Measurements from ENCODE around the gene CAMTA1.

CAMTA1 gene

GRCh38 chr1:7613106-7613850, 828.0 kb downstream of the CAMTA1 start:
- no peak overlapping the region for H3K27ac ChIP-seq (ENCODE audit: low read depth, low read length, severe bottlenecking)
- no peak overlapping the region for H3K4me3 ChIP-seq (ENCODE audit: extremely low read depth, insufficient read depth, low read length, poor library complexity, severe bottlenecking)
- H3K4me1 ChIP-seq (ENCODE audit: control insufficient read depth, insufficient read depth, low read length, poor library complexity, severe bottlenecking) = peaks cover 22% of the 10 kb centered on the region
- H3K36me3 ChIP-seq (ENCODE audit: control insufficient read depth, insufficient read depth, low read length) = no peaks in the 10 kb centered on the region
- WGBS, 2 experiments (ENCODE audit: insufficient coverage in 2 of 2) = 83 to 86% methylated on average over 8 to 18 of the region's 18 CpGs
- no peaks in the 10 kb centered on the region for H3K9me3 ChIP-seq (ENCODE audit: control insufficient read depth, low read length)

GRCh38 chr1:7613851-7614205, 828.6 kb downstream of the CAMTA1 start:
- 94 to 97% methylated on average over 2 to 3 of the region's 4 CpGs for WGBS, 2 experiments (ENCODE audit: insufficient coverage in 2 of 2)
- no peaks in the 10 kb centered on the region for H3K36me3 ChIP-seq (ENCODE audit: control insufficient read depth, insufficient read depth, low read length)
- H3K4me1 ChIP-seq (ENCODE audit: control insufficient read depth, insufficient read depth, low read length, poor library complexity, severe bottlenecking) = peaks cover 17% of the 10 kb centered on the region
- no peak overlapping the region for H3K27ac ChIP-seq (ENCODE audit: low read depth, low read length, severe bottlenecking)
- H3K9me3 ChIP-seq (ENCODE audit: control insufficient read depth, low read length) = no peaks in the 10 kb centered on the region
- H3K4me3 ChIP-seq (ENCODE audit: extremely low read depth, insufficient read depth, low read length, poor library complexity, severe bottlenecking) = no peak overlapping the region

- H3K9me3 ChIP-seq (ENCODE audit: control insufficient read depth, low read length) = no peaks in the 10 kb centered on the region
- no peak overlapping the region for H3K27ac ChIP-seq (ENCODE audit: low read depth, low read length, severe bottlenecking)
- peaks cover 10% of the 10 kb centered on the region for H3K4me1 ChIP-seq (ENCODE audit: control insufficient read depth, insufficient read depth, low read length, poor library complexity, severe bottlenecking)
- WGBS, 2 experiments (ENCODE audit: insufficient coverage in 2 of 2) = 75 to 90% methylated on average over 1 to 7 of the region's 9 CpGs
- no peak overlapping the region for H3K4me3 ChIP-seq (ENCODE audit: extremely low read depth, insufficient read depth, low read length, poor library complexity, severe bottlenecking)
- H3K36me3 ChIP-seq (ENCODE audit: control insufficient read depth, insufficient read depth, low read length) = no peaks in the 10 kb centered on the region
Measured at GRCh38 chr1:7614576-7615074, 829.4 kb downstream of the CAMTA1 start.

DNA sequence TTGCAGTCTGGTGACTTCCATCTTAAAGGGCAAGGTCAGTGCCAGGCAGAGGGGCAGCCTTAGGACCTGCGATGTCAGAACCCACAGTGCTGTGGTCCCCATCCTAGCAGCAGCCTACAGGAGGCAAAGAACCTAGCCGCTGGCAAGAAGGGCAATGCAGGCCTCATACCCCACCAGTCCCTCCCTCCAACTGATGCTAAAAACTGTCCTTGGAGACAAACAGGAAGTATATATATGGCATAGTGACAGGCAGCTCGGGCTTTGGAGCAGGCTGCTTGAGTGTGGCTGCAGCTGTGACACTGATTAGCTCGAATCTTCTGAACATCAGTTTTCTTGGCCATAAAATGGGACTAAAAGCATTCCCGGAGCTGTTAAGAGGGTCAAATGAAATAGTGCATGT, 829.9 kb downstream of the CAMTA1 start:
- H3K4me3 ChIP-seq (ENCODE audit: extremely low read depth, insufficient read depth, low read length, poor library complexity, severe bottlenecking) = no peak overlapping the region
- H3K4me1 ChIP-seq (ENCODE audit: control insufficient read depth, insufficient read depth, low read length, poor library complexity, severe bottlenecking) = peaks cover 5% of the 10 kb centered on the region
- WGBS, 2 experiments (ENCODE audit: insufficient coverage in 2 of 2) = 88 to 91% methylated on average over 3 to 4 of the region's 5 CpGs
- H3K36me3 ChIP-seq (ENCODE audit: control insufficient read depth, insufficient read depth, low read length) = no peaks in the 10 kb centered on the region
- no peak overlapping the region for H3K27ac ChIP-seq (ENCODE audit: low read depth, low read length, severe bottlenecking)
- no peaks in the 10 kb centered on the region for H3K9me3 ChIP-seq (ENCODE audit: control insufficient read depth, low read length)

DNA sequence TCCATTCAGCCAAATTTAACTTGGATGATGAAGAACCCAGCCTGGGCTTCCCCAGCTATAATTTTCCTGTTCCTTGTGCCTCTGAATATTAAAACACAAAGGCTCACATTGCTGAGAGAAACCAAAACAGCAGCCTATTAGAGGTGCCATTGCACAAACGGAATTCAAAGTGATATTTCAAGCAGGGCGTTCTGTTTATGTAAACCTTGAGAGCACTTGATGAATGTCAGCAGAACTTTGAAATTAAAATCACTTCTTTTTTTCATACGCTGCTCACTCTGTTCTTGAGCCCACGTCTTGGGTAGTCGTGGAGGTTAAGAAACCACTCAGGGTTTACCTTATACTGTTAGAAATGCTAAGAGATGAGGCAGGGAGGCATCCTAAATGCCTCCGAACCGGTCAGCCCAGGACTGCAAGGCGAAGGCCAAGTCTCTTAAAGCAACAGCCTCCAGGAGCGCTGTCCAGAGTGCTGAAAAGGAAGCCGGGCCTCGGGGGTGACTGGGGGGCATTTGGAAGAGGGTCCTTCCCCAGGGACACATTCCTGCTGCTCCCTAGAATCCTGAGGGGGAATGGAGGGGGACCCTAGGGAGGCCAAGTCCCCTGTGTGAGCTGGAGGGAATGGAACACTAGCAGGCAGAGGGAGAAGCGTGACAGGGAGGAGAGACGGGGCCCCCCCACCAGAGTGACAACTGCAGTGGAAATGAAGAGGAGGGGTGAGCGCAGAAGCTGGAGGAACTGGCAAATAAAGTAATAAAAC, 831.0 kb downstream of the CAMTA1 start:
- WGBS, 2 experiments (ENCODE audit: insufficient coverage in 2 of 2) = 46 to 48% methylated on average over 12 of the region's 14 CpGs
- Histone ChIP-seq H3K9me3 (ENCODE audit: control insufficient read depth, low read length) (no peaks in the 10 kb centered on the region), H3K4me1 (ENCODE audit: control insufficient read depth, insufficient read depth, low read length, poor library complexity, severe bottlenecking) (no peaks in the 10 kb centered on the region), H3K36me3 (ENCODE audit: control insufficient read depth, insufficient read depth, low read length) (no peaks in the 10 kb centered on the region), H3K4me3 (ENCODE audit: extremely low read depth, insufficient read depth, low read length, poor library complexity, severe bottlenecking) (no peak overlapping the region), H3K27ac (ENCODE audit: low read depth, low read length, severe bottlenecking) (no peak overlapping the region)

- Histone ChIP-seq H3K4me3 (ENCODE audit: extremely low read depth, insufficient read depth, low read length, poor library complexity, severe bottlenecking) (no peak overlapping the region), H3K4me1 (ENCODE audit: control insufficient read depth, insufficient read depth, low read length, poor library complexity, severe bottlenecking) (no peaks in the 10 kb centered on the region), H3K27ac (ENCODE audit: low read depth, low read length, severe bottlenecking) (no peak overlapping the region), H3K9me3 (ENCODE audit: control insufficient read depth, low read length) (no peaks in the 10 kb centered on the region), H3K36me3 (ENCODE audit: control insufficient read depth, insufficient read depth, low read length) (no peaks in the 10 kb centered on the region)
- 65 to 74% methylated on average over 9 to 10 of the region's 10 CpGs for WGBS, 2 experiments (ENCODE audit: insufficient coverage in 2 of 2)
Measured at GRCh38 chr1:7616953-7617352, 831.7 kb downstream of the CAMTA1 start.

- 74 to 90% methylated on average over 1 to 2 of the region's 3 CpGs for WGBS, 2 experiments (ENCODE audit: insufficient coverage in 2 of 2)
- Histone ChIP-seq H3K27ac (ENCODE audit: low read depth, low read length, severe bottlenecking) (no peak overlapping the region), H3K9me3 (ENCODE audit: control insufficient read depth, low read length) (no peaks in the 10 kb centered on the region), H3K4me1 (ENCODE audit: control insufficient read depth, insufficient read depth, low read length, poor library complexity, severe bottlenecking) (no peaks in the 10 kb centered on the region), H3K4me3 (ENCODE audit: extremely low read depth, insufficient read depth, low read length, poor library complexity, severe bottlenecking) (no peak overlapping the region), H3K36me3 (ENCODE audit: control insufficient read depth, insufficient read depth, low read length) (no peaks in the 10 kb centered on the region)
Measured at GRCh38 chr1:7617826-7618225, 832.6 kb downstream of the CAMTA1 start.

DNA sequence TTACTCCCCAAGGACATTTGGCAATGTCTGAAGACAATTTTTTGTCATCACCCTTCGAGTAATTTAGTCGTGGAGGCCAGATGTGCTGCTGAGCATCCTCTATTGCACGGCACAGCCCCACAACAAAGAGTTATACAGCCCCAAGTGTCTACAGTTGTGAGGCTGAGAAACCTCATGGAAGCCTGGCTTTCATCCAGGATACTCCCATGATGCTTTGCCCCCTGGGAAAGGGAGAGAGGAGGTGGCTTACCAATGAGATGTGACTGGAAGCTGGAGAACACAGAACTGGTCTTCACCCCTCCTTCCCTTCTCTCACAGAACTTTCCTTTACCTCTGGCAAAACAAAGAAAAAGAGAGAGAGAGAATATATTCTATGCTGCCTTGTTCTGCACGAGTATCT, 834.9 kb downstream of the CAMTA1 start:
- Histone ChIP-seq H3K4me1 (ENCODE audit: control insufficient read depth, insufficient read depth, low read length, poor library complexity, severe bottlenecking) (no peaks in the 10 kb centered on the region), H3K4me3 (ENCODE audit: extremely low read depth, insufficient read depth, low read length, poor library complexity, severe bottlenecking) (no peak overlapping the region), H3K9me3 (ENCODE audit: control insufficient read depth, low read length) (no peaks in the 10 kb centered on the region), H3K27ac (ENCODE audit: low read depth, low read length, severe bottlenecking) (no peak overlapping the region), H3K36me3 (ENCODE audit: control insufficient read depth, insufficient read depth, low read length) (no peaks in the 10 kb centered on the region)
- 85 to 86% methylated on average over 4 of the region's 4 CpGs for WGBS, 2 experiments (ENCODE audit: insufficient coverage in 2 of 2)

DNA sequence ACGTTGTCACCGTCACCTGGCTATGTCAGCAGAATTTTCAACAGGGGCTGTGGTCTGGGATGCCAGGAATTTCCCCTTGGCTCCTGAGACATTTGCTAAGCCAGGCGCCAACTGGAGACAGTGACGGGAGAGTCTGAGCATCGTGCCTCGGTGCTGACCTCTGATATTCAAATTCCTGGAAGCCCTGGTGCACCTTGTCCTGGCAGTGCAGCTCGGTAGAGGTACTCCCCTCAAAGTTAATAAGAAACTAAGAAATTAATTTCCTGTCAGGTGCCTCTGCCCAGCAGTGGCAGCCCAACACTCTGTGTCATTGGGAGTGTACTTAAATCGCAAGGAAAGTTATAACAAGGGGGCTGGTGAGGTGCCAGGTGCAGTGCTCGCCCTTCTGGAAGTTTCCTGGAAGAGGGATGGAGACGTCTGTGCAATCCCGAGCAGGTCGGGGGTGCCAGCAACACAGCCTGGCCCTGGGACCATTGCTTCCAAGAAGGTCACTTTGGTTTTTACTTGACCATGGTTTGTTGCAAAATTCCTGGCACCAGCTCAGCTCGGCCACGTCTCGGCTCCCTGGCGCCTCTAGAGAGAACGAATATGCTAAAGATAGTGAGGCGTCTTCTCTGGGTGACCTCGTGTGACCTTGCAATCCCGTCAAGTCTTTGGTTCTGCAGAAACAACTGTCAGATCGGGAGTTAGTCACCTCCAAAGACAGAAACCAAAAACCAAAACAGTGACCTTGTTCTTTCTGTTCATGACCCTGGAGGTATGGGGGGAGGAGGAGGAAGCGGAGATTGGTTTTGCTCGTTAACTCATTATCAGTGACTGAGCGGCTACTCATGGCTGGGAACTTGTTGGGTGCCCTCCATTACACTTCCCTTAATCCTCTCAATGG, 836.3 kb downstream of the CAMTA1 start:
- 75 to 78% methylated on average over 19 to 21 of the region's 24 CpGs for WGBS, 2 experiments (ENCODE audit: insufficient coverage in 2 of 2)
- Histone ChIP-seq H3K9me3 (ENCODE audit: control insufficient read depth, low read length) (no peaks in the 10 kb centered on the region), H3K36me3 (ENCODE audit: control insufficient read depth, insufficient read depth, low read length) (no peaks in the 10 kb centered on the region), H3K27ac (ENCODE audit: low read depth, low read length, severe bottlenecking) (no peak overlapping the region), H3K4me1 (ENCODE audit: control insufficient read depth, insufficient read depth, low read length, poor library complexity, severe bottlenecking) (no peaks in the 10 kb centered on the region), H3K4me3 (ENCODE audit: extremely low read depth, insufficient read depth, low read length, poor library complexity, severe bottlenecking) (no peak overlapping the region)

DNA sequence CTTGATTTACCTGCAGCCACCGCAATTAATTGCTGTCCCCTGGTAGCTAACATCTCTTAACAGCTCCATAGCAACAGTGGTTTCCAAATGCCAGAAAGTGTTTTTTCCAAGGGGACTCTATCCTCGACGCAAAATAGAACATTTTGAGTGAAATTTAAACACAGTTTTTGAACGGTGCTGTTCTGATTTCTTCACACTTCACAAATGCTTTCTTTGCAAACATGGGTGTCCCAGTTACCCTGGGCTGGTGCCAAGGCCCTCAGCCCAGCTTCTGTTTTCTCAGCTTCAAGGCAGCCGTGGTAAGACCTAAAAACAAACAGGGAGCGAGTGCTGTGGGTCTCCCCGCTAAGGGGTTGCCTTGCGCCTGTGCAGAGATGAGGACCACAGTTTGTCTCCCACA, 838.6 kb downstream of the CAMTA1 start:
- H3K27ac ChIP-seq (ENCODE audit: low read depth, low read length, severe bottlenecking) = no peak overlapping the region
- WGBS, 2 experiments (ENCODE audit: insufficient coverage in 2 of 2) = 91 to 95% methylated on average over 8 of the region's 8 CpGs
- H3K9me3 ChIP-seq (ENCODE audit: control insufficient read depth, low read length) = no peaks in the 10 kb centered on the region
- no peak overlapping the region for H3K4me3 ChIP-seq (ENCODE audit: extremely low read depth, insufficient read depth, low read length, poor library complexity, severe bottlenecking)
- H3K36me3 ChIP-seq (ENCODE audit: control insufficient read depth, insufficient read depth, low read length) = no peaks in the 10 kb centered on the region
- no peaks in the 10 kb centered on the region for H3K4me1 ChIP-seq (ENCODE audit: control insufficient read depth, insufficient read depth, low read length, poor library complexity, severe bottlenecking)
